Hepatocyte (in vitro differentiated cells): ENCODE data around the gene ACIN1. TPM values are rescaled to one million over a fixed set of nuclear protein-coding genes. Genes with fewer than 3 reads are reported as not detected.

Source experiments
- DNase-seq: peaks from one replicate; pipeline ENCODE4 v3.0.0-alpha.2; 2016; ENCODE audit warnings: low spot score
- H2AFZ ChIP-seq: fragments of 200-600 bp; sonication (generic); 2 replicates; pipeline ENCODE4 v1.6.0; 2016; ENCODE audit warnings: antibody characterized with exemption, mild to moderate bottlenecking
- H3K27ac ChIP-seq: fragments of 200-600 bp; sonication (generic); 2 replicates; pipeline ENCODE4 v1.5.1; 2016; ENCODE audit warnings: mild to moderate bottlenecking
- H3K27me3 ChIP-seq: fragments of 200-600 bp; sonication (generic); 2 replicates; pipeline ENCODE4 v1.6.1; 2016
- H3K36me3 ChIP-seq: fragments of 200-600 bp; sonication (generic); replicated peaks from 2 replicates; pipeline ENCODE4 v1.5.1; 2016; ENCODE audit warnings: low read depth; ENCODE audit not compliant: insufficient read depth
- H3K4me1 ChIP-seq: fragments of 200-600 bp; sonication (generic); 2 replicates; pipeline ENCODE4 v1.5.1; 2016; ENCODE audit warnings: mild to moderate bottlenecking, moderate library complexity; ENCODE audit not compliant: insufficient read depth
- H3K4me2 ChIP-seq: fragments of 200-600 bp; sonication (generic); 2 replicates; pipeline ENCODE4 v1.6.0; 2016
- H3K4me3 ChIP-seq: fragments of 200-600 bp; sonication (generic); 2 replicates; pipeline ENCODE4 v1.5.1; 2016; ENCODE audit warnings: mild to moderate bottlenecking
- H3K79me2 ChIP-seq: fragments of 200-600 bp; sonication (generic); 2 replicates; pipeline ENCODE4 v1.6.0; 2017; ENCODE audit warnings: mild to moderate bottlenecking
- H3K9me2 ChIP-seq: fragments of 200-600 bp; sonication (generic); replicated peaks from 2 replicates; pipeline ENCODE4 v1.6.0; 2017; ENCODE audit warnings: mild to moderate bottlenecking; ENCODE audit not compliant: insufficient read depth
- H3K9me3 ChIP-seq: fragments of 200-600 bp; sonication (generic); 2 replicates; pipeline ENCODE4 v1.5.1; 2016; ENCODE audit warnings: low read depth, mild to moderate bottlenecking
- H4K20me1 ChIP-seq: fragments of 200-600 bp; sonication (generic); 2 replicates; pipeline ENCODE4 v1.6.0; 2016; ENCODE audit warnings: mild to moderate bottlenecking; ENCODE audit not compliant: insufficient read depth, poor library complexity, severe bottlenecking
- CTCF ChIP-seq: fragments of 200-600 bp; sonication (generic); IDR thresholded peaks from 2 replicates; pipeline ENCODE4 v1.5.1; 2016; ENCODE audit warnings: antibody characterized with exemption, mild to moderate bottlenecking; ENCODE audit not compliant: poor library complexity
- EZH2 ChIP-seq: fragments of 200-600 bp; sonication (generic); IDR thresholded peaks from 2 replicates; pipeline ENCODE4 v1.6.1; 2016; ENCODE audit warnings: antibody characterized with exemption, mild to moderate bottlenecking, borderline replicate concordance
- EZH2phosphoT487 ChIP-seq: fragments of 200-600 bp; sonication (generic); IDR thresholded peaks from one replicate; pipeline ENCODE4 v1.6.1; 2018; ENCODE audit warnings: antibody characterized with exemption, mild to moderate bottlenecking, low read depth, moderate library complexity; ENCODE audit not compliant: unreplicated experiment, severe bottlenecking
- WGBS: methylation state at CpG from one replicate; pipeline ENCODE4 v1.1.6; 2016; ENCODE audit warnings: low lambda C conversion rate; ENCODE audit errors: missing lambda C conversion rate; 5-methylcytosine and 5-hydroxymethylcytosine counted together
- polyA plus RNA-seq: library from polyadenylated mRNA; unstranded; fragments of >200 nt; fragmentation: Nextera tagmentation; extraction: Ambion mirVana; gene quantifications from 2 replicates; pipeline ENCODE4 v1.2.1, GENCODE V29; 2016
- total RNA-seq: library from RNA; depleted of rRNA; stranded (reverse); fragments of >200 nt; gene quantifications from 2 replicates; pipeline ENCODE4 v1.2.3, GENCODE V29; 2014

Gene ACIN1
- total and polyA plus RNA-seq, 2 experiments from 2014 or later = 44.3 to 108 TPM

- Histone ChIP-seq H3K27ac (peak overlapping the region; percentile 89), H2AFZ (peak overlapping the region; percentile 36), H3K36me3 (no peaks in the 10 kb centered on the region)
Observed at GRCh38 chr14:23070262-23071129, 24.4 kb downstream of the ACIN1 start.

GRCh38 chr14:23069413-23069806 lies 25.5 kb downstream of the ACIN1 start:
- Histone ChIP-seq H3K4me2 (peak overlapping the region; percentile 92), H3K27me3 (no peaks in the 10 kb centered on the region), H3K36me3 (no peaks in the 10 kb centered on the region), H4K20me1 (peaks cover 35% of the 10 kb centered on the region), H3K27ac (peak overlapping the region; percentile 89), H3K79me2 (peaks cover 85% of the 10 kb centered on the region), H3K9me2 (no peaks in the 10 kb centered on the region), H2AFZ (no peak overlapping the region), H3K9me3 (no peaks in the 10 kb centered on the region), H3K4me1 (peaks cover 33% of the 10 kb centered on the region), H3K4me3 (no peak overlapping the region)
- DNase-seq = no peak
- 65% methylated on average over 4 of the region's 4 CpGs for WGBS
- TF ChIP-seq EZH2phosphoT487 (no peak), CTCF (no peak), EZH2 (no peak)

More at GRCh38 chr14:23070262-23071129, 24.4 kb downstream of the ACIN1 start:
- TF ChIP-seq EZH2phosphoT487 = no peak
- Histone ChIP-seq H3K9me3 (no peaks in the 10 kb centered on the region), H3K4me3 (peak overlapping the region; percentile 87), H4K20me1 (peaks cover 25% of the 10 kb centered on the region), H3K9me2 (no peaks in the 10 kb centered on the region), H3K79me2 (peaks cover 84% of the 10 kb centered on the region), H3K4me1 (peaks cover 33% of the 10 kb centered on the region), H3K27me3 (no peaks in the 10 kb centered on the region), H3K4me2 (peak overlapping the region; percentile 92)
- WGBS = 4% methylated on average over 10 of the region's 10 CpGs
- no peak for DNase-seq

GRCh38 chr14:23068789-23069412 lies 26.0 kb downstream of the ACIN1 start:
- Histone ChIP-seq H4K20me1 (peaks cover 35% of the 10 kb centered on the region), H3K4me2 (peak overlapping the region; percentile 92), H3K9me2 (no peaks in the 10 kb centered on the region), H2AFZ (no peak overlapping the region), H3K4me1 (peaks cover 33% of the 10 kb centered on the region), H3K9me3 (no peaks in the 10 kb centered on the region), H3K27ac (peak overlapping the region; percentile 89), H3K27me3 (no peaks in the 10 kb centered on the region), H3K79me2 (peaks cover 83% of the 10 kb centered on the region), H3K36me3 (no peaks in the 10 kb centered on the region), H3K4me3 (no peak overlapping the region)
- 29% methylated on average over 8 of the region's 8 CpGs for WGBS
- TF ChIP-seq CTCF = peak; percentile 100
- no peak for TF ChIP-seq EZH2
- peak; percentile 94 for DNase-seq
